Measurements from ENCODE around the gene ANXA1. TPM values are rescaled to one million over a fixed set of nuclear protein-coding genes. Genes with fewer than 3 reads are reported as not detected.
"Not testable (repeated sequence)": the region's sequence is repeated elsewhere in the genome, so short reads cannot be mapped to it uniquely, and the experiment has no call there.

ANXA1 gene
- total RNA-seq, 1 donor from 2014 or later: 923 TPM

GRCh38 chr9:73182928-73183327 lies 31.3 kb downstream of the ANXA1 start:
- Mint-ChIP-seq H3K4me1 (ENCODE audit: unreplicated experiment) (peaks cover 12% of the 10 kb centered on the region), H3K4me3 (no peak overlapping the region), H3K27ac (no peak overlapping the region), H3K9me3 (no peaks in the 10 kb centered on the region), H3K27me3 (no peaks in the 10 kb centered on the region), H3K36me3 (no peaks in the 10 kb centered on the region)
- DNase-seq (ENCODE audit: extremely low spot score, unreplicated experiment): no peak
- no peak for TF ChIP-seq CTCF (conservative IDR thresholded peaks at IDR 0.05)

- H3K4me3 Mint-ChIP-seq: no peak overlapping the region
- no peak overlapping the region for H3K27ac Mint-ChIP-seq
- no peaks in the 10 kb centered on the region for H3K36me3 Mint-ChIP-seq
- no peaks in the 10 kb centered on the region for H3K9me3 Mint-ChIP-seq
- no peaks in the 10 kb centered on the region for H3K27me3 Mint-ChIP-seq
- no peak for DNase-seq (ENCODE audit: extremely low spot score, unreplicated experiment)
- H3K4me1 Mint-ChIP-seq (ENCODE audit: unreplicated experiment): peaks cover 12% of the 10 kb centered on the region
- TF ChIP-seq CTCF (conservative IDR thresholded peaks at IDR 0.05): no peak
Observed at GRCh38 chr9:73183428-73183827, 31.8 kb downstream of the ANXA1 start.

GRCh38 chr9:73183917-73184861 lies 32.5 kb downstream of the ANXA1 start:
- DNase-seq (ENCODE audit: extremely low spot score, unreplicated experiment): no peak
- Mint-ChIP-seq H3K36me3 (no peaks in the 10 kb centered on the region), H3K4me3 (no peak overlapping the region), H3K27ac (no peak overlapping the region), H3K9me3 (no peaks in the 10 kb centered on the region), H3K4me1 (ENCODE audit: unreplicated experiment) (peaks cover 11% of the 10 kb centered on the region), H3K27me3 (no peaks in the 10 kb centered on the region)
- peak; percentile 90 for TF ChIP-seq CTCF (conservative IDR thresholded peaks at IDR 0.05)

GRCh38 chr9:73191109-73191508 lies 39.4 kb downstream of the ANXA1 start:
- H3K4me1 Mint-ChIP-seq (ENCODE audit: unreplicated experiment); H3K27me3 Mint-ChIP-seq; H3K4me3 Mint-ChIP-seq; H3K36me3 Mint-ChIP-seq; H3K27ac Mint-ChIP-seq; H3K9me3 Mint-ChIP-seq; DNase-seq (ENCODE audit: extremely low spot score, unreplicated experiment): not testable (repeated sequence)

- no peaks in the 10 kb centered on the region for H3K27me3 Mint-ChIP-seq
- no peak overlapping the region for H3K27ac Mint-ChIP-seq
- TF ChIP-seq CTCF (conservative IDR thresholded peaks at IDR 0.05): no peak
- DNase-seq (ENCODE audit: extremely low spot score, unreplicated experiment): no peak
- H3K36me3 Mint-ChIP-seq: no peaks in the 10 kb centered on the region
- no peaks in the 10 kb centered on the region for H3K4me1 Mint-ChIP-seq (ENCODE audit: unreplicated experiment)
- H3K9me3 Mint-ChIP-seq: no peaks in the 10 kb centered on the region
- H3K4me3 Mint-ChIP-seq: no peak overlapping the region
Observed at GRCh38 chr9:73194284-73194683, 42.6 kb downstream of the ANXA1 start.

- TF ChIP-seq CTCF (conservative IDR thresholded peaks at IDR 0.05): no peak
- Mint-ChIP-seq H3K9me3 (no peaks in the 10 kb centered on the region), H3K4me3 (no peak overlapping the region), H3K27ac (no peak overlapping the region), H3K36me3 (no peaks in the 10 kb centered on the region), H3K4me1 (ENCODE audit: unreplicated experiment) (no peaks in the 10 kb centered on the region), H3K27me3 (peaks cover 4% of the 10 kb centered on the region)
- DNase-seq (ENCODE audit: extremely low spot score, unreplicated experiment): no peak
Observed at GRCh38 chr9:73199448-73199847, 47.8 kb downstream of the ANXA1 start.

Data from type B pancreatic cell (in vitro differentiated cells).